Adipocyte (in vitro differentiated cells): ENCODE measurements around the gene NUP98.
"Not testable (repeated sequence)": the region's sequence is repeated elsewhere in the genome, so short reads cannot be mapped to it uniquely, and the experiment has no call there.

Experiments used
- DNase-seq: peaks from one replicate; pipeline ENCODE4 v3.0.0-alpha.2; 2015; ENCODE audit warnings: low read depth
- H3K27me3 ChIP-seq: replicated peaks from 2 replicates; pipeline ENCODE4 v1.7.0; 2013; ENCODE audit warnings: mild to moderate bottlenecking, low read length, moderate library complexity; ENCODE audit not compliant: control insufficient read depth, insufficient read depth
- H3K36me3 ChIP-seq: 2 replicates; pipeline ENCODE4 v1.7.0; 2013; ENCODE audit warnings: low read length, mild to moderate bottlenecking, moderate library complexity; ENCODE audit not compliant: control insufficient read depth, insufficient read depth, severe bottlenecking
- H3K4me1 ChIP-seq: 2 replicates; pipeline ENCODE4 v1.7.0; 2013; ENCODE audit warnings: mild to moderate bottlenecking, low read length, moderate library complexity; ENCODE audit not compliant: control insufficient read depth, insufficient read depth
- H3K4me3 ChIP-seq: 2 replicates; pipeline ENCODE4 v1.7.0; 2013; ENCODE audit warnings: mild to moderate bottlenecking, low read length, moderate library complexity
- H3K9ac ChIP-seq: 2 replicates; pipeline ENCODE4 v1.7.0; 2013; ENCODE audit warnings: mild to moderate bottlenecking, low read length, moderate library complexity
- H3K9me3 ChIP-seq: 2 replicates; pipeline ENCODE4 v1.7.0; 2013; ENCODE audit warnings: mild to moderate bottlenecking, low read length, moderate library complexity; ENCODE audit not compliant: control insufficient read depth

The NUP98 gene

GRCh38 chr11:3665336-3666022, 131.9 kb downstream of the NUP98 start:
- Histone ChIP-seq H3K4me3 (no peak overlapping the region), H3K36me3 (peaks cover 55% of the 10 kb centered on the region), H3K27me3 (no peaks in the 10 kb centered on the region), H3K9ac (no peak overlapping the region), H3K4me1 (no peaks in the 10 kb centered on the region), H3K9me3 (no peaks in the 10 kb centered on the region)
- no peak for DNase-seq

GRCh38 chr11:3664032-3664630, 133.2 kb downstream of the NUP98 start:
- H3K9me3 ChIP-seq: no peaks in the 10 kb centered on the region
- H3K4me3 ChIP-seq: no peak overlapping the region
- no peak overlapping the region for H3K9ac ChIP-seq
- no peaks in the 10 kb centered on the region for H3K27me3 ChIP-seq
- peaks cover 50% of the 10 kb centered on the region for H3K36me3 ChIP-seq
- H3K4me1 ChIP-seq: no peaks in the 10 kb centered on the region
- no peak for DNase-seq

- DNase-seq: no peak
- peaks cover 41% of the 10 kb centered on the region for H3K36me3 ChIP-seq
Observed at GRCh38 chr11:3662856-3663255, 134.5 kb downstream of the NUP98 start.

GRCh38 chr11:3660960-3661359, 136.4 kb downstream of the NUP98 start:
- Histone ChIP-seq H3K4me1 (no peaks in the 10 kb centered on the region), H3K27me3 (no peaks in the 10 kb centered on the region), H3K9me3 (no peaks in the 10 kb centered on the region), H3K36me3 (peaks cover 24% of the 10 kb centered on the region), H3K4me3 (no peak overlapping the region), H3K9ac (no peak overlapping the region)
- DNase-seq: no peak

More at GRCh38 chr11:3662856-3663255, 134.5 kb downstream of the NUP98 start:
- Histone ChIP-seq H3K4me3 (no peak overlapping the region), H3K9me3 (no peaks in the 10 kb centered on the region), H3K27me3 (no peaks in the 10 kb centered on the region), H3K4me1 (no peaks in the 10 kb centered on the region), H3K9ac (no peak overlapping the region)

- no peak overlapping the region for H3K9ac ChIP-seq
- H3K9me3 ChIP-seq: no peaks in the 10 kb centered on the region
- H3K4me3 ChIP-seq: no peak overlapping the region
- peaks cover 8% of the 10 kb centered on the region for H3K27me3 ChIP-seq
- DNase-seq: no peak
- H3K4me1 ChIP-seq: no peaks in the 10 kb centered on the region
- peaks cover 13% of the 10 kb centered on the region for H3K36me3 ChIP-seq
Observed at GRCh38 chr11:3659595-3660515, 137.5 kb downstream of the NUP98 start.

- no peaks in the 10 kb centered on the region for H3K36me3 ChIP-seq
- H3K4me3 ChIP-seq: no peak overlapping the region
- H3K9me3 ChIP-seq: no peaks in the 10 kb centered on the region
- DNase-seq: no peak
- peaks cover 11% of the 10 kb centered on the region for H3K27me3 ChIP-seq
- no peaks in the 10 kb centered on the region for H3K4me1 ChIP-seq
- no peak overlapping the region for H3K9ac ChIP-seq
Observed at GRCh38 chr11:3658252-3658651, 139.1 kb downstream of the NUP98 start.

GRCh38 chr11:3657331-3657730, 140.0 kb downstream of the NUP98 start:
- H3K4me1 ChIP-seq, H3K4me3 ChIP-seq, H3K9ac ChIP-seq, H3K9me3 ChIP-seq, H3K36me3 ChIP-seq, DNase-seq: not testable (repeated sequence)
- H3K27me3 ChIP-seq: peaks cover 11% of the 10 kb centered on the region

- Histone ChIP-seq H3K9me3 (no peaks in the 10 kb centered on the region), H3K27me3 (peaks cover 11% of the 10 kb centered on the region), H3K9ac (no peak overlapping the region), H3K4me1 (no peaks in the 10 kb centered on the region), H3K36me3 (no peaks in the 10 kb centered on the region), H3K4me3 (no peak overlapping the region)
- DNase-seq: no peak
Observed at GRCh38 chr11:3655547-3655946, 141.8 kb downstream of the NUP98 start.

GRCh38 chr11:3652514-3652913, 144.8 kb downstream of the NUP98 start:
- H3K9ac ChIP-seq, H3K4me3 ChIP-seq, H3K9me3 ChIP-seq, H3K36me3 ChIP-seq, DNase-seq, H3K4me1 ChIP-seq: not testable (repeated sequence)
- H3K27me3 ChIP-seq: peaks cover 20% of the 10 kb centered on the region

GRCh38 chr11:3649374-3649773, 148.0 kb downstream of the NUP98 start:
- H3K27me3 ChIP-seq: peaks cover 23% of the 10 kb centered on the region
- H3K4me3 ChIP-seq, H3K9me3 ChIP-seq, H3K9ac ChIP-seq, H3K4me1 ChIP-seq, H3K36me3 ChIP-seq, DNase-seq: not testable (repeated sequence)

GRCh38 chr11:3648843-3649242, 148.5 kb downstream of the NUP98 start:
- not testable (repeated sequence) for H3K9me3 ChIP-seq, DNase-seq, H3K9ac ChIP-seq, H3K36me3 ChIP-seq, H3K4me3 ChIP-seq, H3K4me1 ChIP-seq
- H3K27me3 ChIP-seq: peaks cover 23% of the 10 kb centered on the region
